H1 (cell line): ENCODE results near the gene KDM4E. TPM values are rescaled to one million over a fixed set of nuclear protein-coding genes. Genes with fewer than 3 reads are reported as not detected.
A peak's percentile ranks its signal among the peaks of the same experiment; 100 is the strongest.

Experiments
- CTCF ChIA-PET: fragments of 300-600 bp; sonication (Branson Sonifier 250); formaldehyde crosslinking; loops from one replicate; lab custom pipeline; 2021; ENCODE audit not compliant: partially characterized antibody; lab: Charles Lee
- POLR2A ChIA-PET: fragments of 300-600 bp; sonication (Branson Sonifier 250); formaldehyde crosslinking; loops from one replicate; lab custom pipeline; 2021; ENCODE audit warnings: inconsistent platforms; ENCODE audit not compliant: partially characterized antibody; lab: Charles Lee
- DNase-seq, 2 experiments: peaks; one replicate each; pipeline versions ENCODE4 v3.0.0 to v3.0.0-alpha.2; 2010 to 2022; ENCODE audit warnings: low spot score in 2 of 2, low read depth in 1 of 2, mixed read lengths in 1 of 2
- FAIRE-seq: peaks from 2 replicates; lab custom pipeline; 2011; peaks lifted over from hg19 to GRCh38; lab: Jason Lieb, UNC
- H2AFZ ChIP-seq: 2 replicates; pipeline ENCODE4 v1.8.1; 2012; ENCODE audit warnings: low read length, inconsistent platforms
- H2AK5ac ChIP-seq: 2 replicates; pipeline ENCODE4 v1.6.1; 2013; ENCODE audit warnings: low read depth, low read length
- H2BK120ac ChIP-seq: replicated peaks from 2 replicates; pipeline ENCODE3; 2013; ENCODE audit warnings: low read depth, low read length, inconsistent platforms
- H2BK12ac ChIP-seq: 2 replicates; pipeline ENCODE4 v1.6.1; 2013; ENCODE audit warnings: low read depth, low read length
- H2BK15ac ChIP-seq: 2 replicates; pipeline ENCODE4 v1.6.1; 2013; ENCODE audit warnings: low read length
- H2BK20ac ChIP-seq: 2 replicates; pipeline ENCODE4 v1.6.1; 2013; ENCODE audit warnings: low read length
- H2BK5ac ChIP-seq: 2 replicates; pipeline ENCODE4 v1.6.1; 2013; ENCODE audit warnings: low read depth, low read length
- H3K14ac ChIP-seq: 2 replicates; pipeline ENCODE4 v1.6.1; 2013; ENCODE audit warnings: inconsistent platforms; ENCODE audit not compliant: insufficient read length
- H3K18ac ChIP-seq: 2 replicates; pipeline ENCODE4 v1.6.1; 2013; ENCODE audit warnings: low read length; ENCODE audit errors: extremely low read depth
- H3K23ac ChIP-seq: 2 replicates; pipeline ENCODE4 v1.6.1; 2013; ENCODE audit warnings: inconsistent platforms; ENCODE audit not compliant: insufficient read length
- H3K23me2 ChIP-seq: 2 replicates; pipeline ENCODE4 v1.6.1; 2013; ENCODE audit warnings: low read depth, low read length
- H3K27ac ChIP-seq: 2 replicates; pipeline ENCODE4 v1.6.1; 2011; ENCODE audit warnings: low read depth, low read length, inconsistent platforms
- H3K27me3 ChIP-seq, 4 experiments: replicated peaks in 1 of 4; 1 replicate in 1 of 4; 2 replicates in 3 of 4; pipeline versions ENCODE4 v1.6.1 to v1.8.1; 2011 to 2013; ENCODE audit warnings: low read length in 3 of 4, mild to moderate bottlenecking in 3 of 4, inconsistent platforms in 2 of 4, mixed read lengths in 2 of 4, moderate library complexity in 1 of 4; ENCODE audit not compliant: control insufficient read depth in 3 of 4, insufficient read depth in 3 of 4; ENCODE audit errors: extremely low read depth in 1 of 4
- H3K36me3 ChIP-seq, 4 experiments: 2 replicates each; pipeline versions ENCODE4 v1.6.1 to v1.8.1; 2011 to 2013; ENCODE audit warnings: mild to moderate bottlenecking in 4 of 4, low read length in 3 of 4, moderate library complexity in 2 of 4, control low read depth in 1 of 4, inconsistent platforms in 1 of 4; ENCODE audit not compliant: insufficient read depth in 4 of 4, control insufficient read depth in 2 of 4
- H3K4ac ChIP-seq: replicated peaks from 2 replicates; pipeline ENCODE3; 2013; ENCODE audit warnings: low read length, low read depth, mixed read lengths, inconsistent platforms; ENCODE audit not compliant: insufficient read length
- H3K4me1 ChIP-seq, 4 experiments: replicated peaks in 1 of 4; 1 replicate in 1 of 4; 2 replicates in 3 of 4; pipeline versions ENCODE4 v1.6.1 to v1.8.1; 2011 to 2013; ENCODE audit warnings: low read length in 3 of 4, inconsistent platforms in 2 of 4, mixed read lengths in 1 of 4; ENCODE audit not compliant: insufficient read depth in 4 of 4, control insufficient read depth in 3 of 4
- H3K4me2 ChIP-seq, 2 experiments: 2 replicates each; pipeline versions ENCODE4 v1.6.1 to v1.8.1; 2011 to 2013; ENCODE audit warnings: low read depth in 2 of 2, low read length in 2 of 2, control low read depth in 1 of 2, inconsistent platforms in 1 of 2, mild to moderate bottlenecking in 1 of 2; ENCODE audit not compliant: insufficient read depth in 1 of 2
- H3K4me3 ChIP-seq, 4 experiments: fragments of 200-600, 300-600 bp in 1 of 4; sonication (generic), shearing (Covaris generic), sonication (Bioruptor Twin) in 1 of 4; 2 replicates each; pipeline versions ENCODE4 v1.5.1 to v1.8.1; 2011 to 2016; ENCODE audit warnings: low read length in 4 of 4, low read depth in 3 of 4, control low read depth in 2 of 4, inconsistent platforms in 2 of 4, mild to moderate bottlenecking in 2 of 4, mixed read lengths in 1 of 4, moderate library complexity in 1 of 4; ENCODE audit not compliant: insufficient read depth in 2 of 4; ENCODE audit errors: extremely low read depth in 1 of 4
- H3K56ac ChIP-seq: replicated peaks from 2 replicates; pipeline ENCODE3; 2013; ENCODE audit warnings: low read depth, mild to moderate bottlenecking, mixed read lengths, low read length, inconsistent platforms; ENCODE audit not compliant: insufficient read length
- H3K79me1 ChIP-seq: 2 replicates; pipeline ENCODE4 v1.6.1; 2013; ENCODE audit warnings: low read depth, low read length, control low read depth
- H3K79me2 ChIP-seq, 2 experiments: 2 replicates each; pipeline versions ENCODE4 v1.6.1 to v1.8.1; 2012 to 2013; ENCODE audit warnings: low read length in 2 of 2, mild to moderate bottlenecking in 2 of 2, inconsistent platforms in 1 of 2; ENCODE audit not compliant: insufficient read depth in 2 of 2, control insufficient read depth in 1 of 2
- H3K9ac ChIP-seq, 4 experiments: replicated peaks in 1 of 4; 1 replicate in 1 of 4; 2 replicates in 3 of 4; pipeline versions ENCODE4 v1.6.1 to v1.8.1; 2011 to 2013; ENCODE audit warnings: low read depth in 3 of 4, low read length in 3 of 4, control low read depth in 2 of 4, mild to moderate bottlenecking in 2 of 4, moderate library complexity in 2 of 4, inconsistent platforms in 1 of 4; ENCODE audit errors: extremely low read depth in 1 of 4
- H3K9me3 ChIP-seq, 2 experiments: 2 replicates each; pipeline versions ENCODE4 v1.6.1 to v1.8.1; 2012 to 2013; ENCODE audit warnings: mild to moderate bottlenecking in 2 of 2, moderate library complexity in 2 of 2, control low read depth in 1 of 2, inconsistent platforms in 1 of 2, low read depth in 1 of 2, low read length in 1 of 2, mixed read lengths in 1 of 2; ENCODE audit not compliant: insufficient read depth in 2 of 2
- H4K20me1 ChIP-seq, 2 experiments: replicated peaks in 1 of 2; 2 replicates each; pipeline versions ENCODE3 to v1.8.1; 2011 to 2013; ENCODE audit warnings: inconsistent platforms in 2 of 2, low read length in 2 of 2, mild to moderate bottlenecking in 1 of 2; ENCODE audit not compliant: insufficient read depth in 2 of 2, control insufficient read depth in 1 of 2
- H4K5ac ChIP-seq: 2 replicates; pipeline ENCODE4 v1.6.1; 2013; ENCODE audit warnings: low read length, low read depth, mixed read lengths, inconsistent platforms; ENCODE audit not compliant: insufficient read length
- H4K8ac ChIP-seq: 2 replicates; pipeline ENCODE4 v1.8.0; 2013; ENCODE audit warnings: mild to moderate bottlenecking, moderate library complexity, low read length, inconsistent platforms; ENCODE audit not compliant: insufficient read depth; ENCODE audit errors: extremely low read depth
- H4K91ac ChIP-seq: replicated peaks from 2 replicates; pipeline ENCODE3; 2013; ENCODE audit warnings: low read length, mixed read lengths, inconsistent platforms; ENCODE audit not compliant: insufficient read length
- BCL11A ChIP-seq, 2 experiments: IDR thresholded peaks; one replicate each; pipeline ENCODE4 v1.6.1; 2011; ENCODE audit warnings: low read depth in 2 of 2, low read length in 2 of 2, mild to moderate bottlenecking in 2 of 2
- WGBS, 2 experiments: shearing (Covaris generic) in 1 of 2; methylation state at CpG; one replicate each; pipeline versions ENCODE4 v1.1.6 to v1.1.7; 2013 to 2015; ENCODE audit warnings: low lambda C conversion rate in 2 of 2, mixed read lengths in 2 of 2, inconsistent platforms in 1 of 2, low coverage in 1 of 2, missing lambda C conversion rate in 1 of 2; ENCODE audit not compliant: insufficient replicate concordance in 2 of 2, insufficient coverage in 1 of 2, insufficient read length in 1 of 2; ENCODE audit errors: extremely low coverage in 1 of 2, missing lambda C conversion rate in 1 of 2; 5-methylcytosine and 5-hydroxymethylcytosine counted together
- polyA plus RNA-seq, 7 experiments: library from polyadenylated mRNA; depleted of rRNA in 3 of 7; stranded (reverse) in 5 of 7; unstranded in 2 of 7; fragments of >200 nt in 5 of 7; fragments of 200-250 nt in 2 of 7; gene quantifications; 1 replicate in 5 of 7; 2 replicates in 1 of 7; 4 replicates in 1 of 7; pipeline versions ENCODE4 v1.2.1 to v1.2.3, GENCODE V29; 2011 to 2013; ENCODE audit warnings: missing spikeins in 2 of 7, mixed read lengths in 2 of 7
- total RNA-seq: library from RNA; stranded (reverse); fragmentation: NEBNext Ultra II Directional; extraction: Animal tissue kit (Norgen Biotek cat#: 25700); gene quantifications from 2 replicates; pipeline ENCODE4 v1.2.1, GENCODE V29; 2021

KDM4E gene
- total and polyA plus RNA-seq, 2 of the 8 experiments (the other 6 are each of a cell fraction or from before 2014, with no cell fraction given) = not detected

DNA sequence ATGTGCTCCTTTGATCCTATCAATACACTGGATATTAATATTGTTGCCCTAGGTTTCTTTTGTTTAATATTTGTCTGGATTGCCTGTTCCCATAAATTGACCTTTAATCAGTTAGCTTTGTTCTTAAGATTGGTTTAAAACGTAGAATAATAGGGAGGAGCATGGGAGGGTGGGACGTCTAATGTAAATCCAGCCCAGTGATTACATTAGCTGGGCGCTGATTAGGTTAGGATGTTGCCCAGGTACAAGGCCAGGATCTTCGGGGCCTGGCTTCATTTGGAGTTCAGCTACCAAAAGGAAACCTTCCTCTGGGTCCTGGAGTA, 41.6 kb downstream of the KDM4E start, which contains the start of gene SRSF8:
SRSF8 (plus strand) TSS at position 204 of the 323 bp plus-strand sequence. CDS start 308 bp downstream, outside the sequence.
- H3K14ac ChIP-seq = no peak within 1 kb of the TSS
- H3K4ac ChIP-seq = peak within 1 kb of the TSS; percentile 14
- H3K4me1 ChIP-seq = peaks cover 0 to 2% (median 0%) of the 10 kb centered on the region in 4 experiments; a peak in 2 of 7 replicates
- H2BK15ac ChIP-seq = 0 out of 2 replicates have a peak within 1 kb of the TSS, but pooled peaks have one; percentile 2
- H3K23ac ChIP-seq = no peak within 1 kb of the TSS
- no peak within 1 kb of the TSS; the same call in 1 of the 2 replicates for H2BK12ac ChIP-seq
- no peaks in the 10 kb centered on the region for H3K36me3 ChIP-seq
- CTCF ChIA-PET = interaction anchor here (0.9 to 7.0 kb wide), 14 partner anchors 10 to 701 kb away, joined by 3 to 84 read pairs (median 5); partner anchors contain the start of genes CWC15, ENDOD1 and KDM4D
- WGBS, 2 experiments = 4% methylated on average over 4 of the region's 4 CpGs; no CpG with 5 or more reads in 1 of the 2 experiments
- peak within 1 kb of the TSS; percentile 79 for H3K18ac ChIP-seq
- peak within 1 kb of the TSS; percentile 62; the same call in 1 of the 2 replicates for H3K27ac ChIP-seq
- no peak for DNase-seq
- H3K79me1 ChIP-seq = no peaks in the 10 kb centered on the region
- peaks cover 0 to 2% of the 10 kb centered on the region in 2 experiments for H4K20me1 ChIP-seq
- POLR2A ChIA-PET = interaction anchor here (1.0 to 5.7 kb wide), 23 partner anchors 10 to 724 kb away, joined by 3 to 44 read pairs (median 5); partner anchors contain the start of genes AMOTL1, CEP57, CWC15 and ENDOD1
- no peak within 1 kb of the TSS; the same call in 1 of the 2 replicates for H2BK5ac ChIP-seq
- no peak within 1 kb of the TSS for H2BK20ac ChIP-seq
- peaks cover 6% of the 10 kb centered on the region; the same call in 1 of the 2 replicates for H3K23me2 ChIP-seq
- FAIRE-seq = no peak
- peak within 1 kb of the TSS; percentile 47 for H2AFZ ChIP-seq
- no peaks in the 10 kb centered on the region for H3K9me3 ChIP-seq
- H4K5ac ChIP-seq = peak within 1 kb of the TSS; percentile 48
- H3K56ac ChIP-seq = peak within 1 kb of the TSS; percentile 86
- peak within 1 kb of the TSS; percentile 70 to 85 (median 72) for H3K4me3 ChIP-seq
- H3K9ac ChIP-seq = peak within 1 kb of the TSS; percentile 71 to 80 (median 78)
- H2BK120ac ChIP-seq = no peak within 1 kb of the TSS
- H3K27me3 ChIP-seq = no peaks in the 10 kb centered on the region
- H4K8ac ChIP-seq = peak within 1 kb of the TSS; percentile 93
- peaks cover 0 to 2% of the 10 kb centered on the region in 2 experiments; a peak in 1 of 4 replicates for H3K79me2 ChIP-seq
- H3K4me2 ChIP-seq = peak within 1 kb of the TSS; percentile 70 to 78
- peak within 1 kb of the TSS; percentile 81 for H4K91ac ChIP-seq
- H2AK5ac ChIP-seq = no peak within 1 kb of the TSS
- TF ChIP-seq BCL11A (IDR thresholded peaks at IDR 0.05; ENCODE audit: low read depth in 2 of 2, low read length in 2 of 2) = no peak
